NCI-H774 (cell line): ENCODE data around the gene SLC38A11.

ENCODE experiments used
- DNase-seq: peaks from one replicate; lab custom pipeline; 2025; lab: John Stamatoyannopoulos, UW

Gene SLC38A11

GRCh38 chr2:164915566-164915965, 39.8 kb downstream of the SLC38A11 start:
- no peak for DNase-seq

- peak; percentile 49 for DNase-seq
Measured at GRCh38 chr2:164913640-164914350, 41.5 kb downstream of the SLC38A11 start.

GRCh38 chr2:164913011-164913410, 42.3 kb downstream of the SLC38A11 start:
- no peak for DNase-seq

GRCh38 chr2:164911832-164912231, 43.5 kb downstream of the SLC38A11 start:
- peak; percentile 30 for DNase-seq

GRCh38 chr2:164910101-164910899, 45.0 kb downstream of the SLC38A11 start:
- peak; percentile 65 for DNase-seq

GRCh38 chr2:164906947-164907346, 48.4 kb downstream of the SLC38A11 start:
- no peak for DNase-seq

- no peak for DNase-seq
Measured at GRCh38 chr2:164905307-164905706, 50.0 kb downstream of the SLC38A11 start.

GRCh38 chr2:164903951-164904350, 51.4 kb downstream of the SLC38A11 start:
- DNase-seq, result peak; percentile 71

- no peak for DNase-seq
Measured at GRCh38 chr2:164903204-164903603, 52.1 kb downstream of the SLC38A11 start.

GRCh38 chr2:164899121-164899520, 56.2 kb downstream of the SLC38A11 start:
- no peak for DNase-seq

GRCh38 chr2:164898475-164898874, 56.9 kb downstream of the SLC38A11 start:
- no peak for DNase-seq

- no peak for DNase-seq
Measured at GRCh38 chr2:164897469-164898260, 57.7 kb downstream of the SLC38A11 start.

- DNase-seq, result no peak
Measured at GRCh38 chr2:164896634-164897355, 58.5 kb downstream of the SLC38A11 start.

- no peak for DNase-seq
Measured at GRCh38 chr2:164896226-164896625, 59.1 kb downstream of the SLC38A11 start.

- no peak for DNase-seq
Measured at GRCh38 chr2:164891460-164891859, 63.9 kb downstream of the SLC38A11 start.

GRCh38 chr2:164890544-164890943, 64.8 kb downstream of the SLC38A11 start:
- no peak for DNase-seq

- DNase-seq, result no peak
Measured at GRCh38 chr2:164888592-164888991, 66.7 kb downstream of the SLC38A11 start.

- no peak for DNase-seq
Measured at GRCh38 chr2:164887434-164888144, 67.7 kb downstream of the SLC38A11 start.

- no peak for DNase-seq
Measured at GRCh38 chr2:164882276-164882675, 73.0 kb downstream of the SLC38A11 start.

GRCh38 chr2:164881524-164881923, 73.8 kb downstream of the SLC38A11 start:
- no peak for DNase-seq

GRCh38 chr2:164879901-164880535, 75.3 kb downstream of the SLC38A11 start:
- DNase-seq, result no peak
